Calu3 (cell line): ENCODE measurements around the gene ADRB1. TPM values are rescaled to one million over a fixed set of nuclear protein-coding genes. Genes with fewer than 3 reads are reported as not detected.

ENCODE experiments used
- BruUV-seq: library from RNA; stranded (reverse); fragments of 400-500 nt; replicated peaks from 2 replicates; lab custom pipeline; 2021; lab: Mats Ljungman, UMichigan
- CTCF ChIA-PET: fragments of 300-600 bp; sonication (Branson Sonifier 250); formaldehyde crosslinking; loops from one replicate; lab custom pipeline; 2022; ENCODE audit warnings: antibody characterized with exemption; lab: Charles Lee
- DNase-seq: peaks from one replicate; pipeline ENCODE4 v3.0.0; 2022
- H3K27ac Mint-ChIP-seq: one replicate; pipeline ENCODE4 v1.8.0; 2022; ENCODE audit warnings: mixed read lengths; ENCODE audit not compliant: unreplicated experiment
- H3K27me3 Mint-ChIP-seq: one replicate; pipeline ENCODE4 v1.8.0; 2022; ENCODE audit warnings: mixed read lengths; ENCODE audit not compliant: unreplicated experiment
- H3K36me3 Mint-ChIP-seq: one replicate; pipeline ENCODE4 v1.8.0; 2022; ENCODE audit warnings: mild to moderate bottlenecking, moderate library complexity, mixed read lengths; ENCODE audit not compliant: insufficient read depth, unreplicated experiment
- H3K4me1 Mint-ChIP-seq: one replicate; pipeline ENCODE4 v1.8.0; 2022; ENCODE audit warnings: mild to moderate bottlenecking, low read depth, mixed read lengths; ENCODE audit not compliant: unreplicated experiment
- H3K4me3 Mint-ChIP-seq: one replicate; pipeline ENCODE4 v1.8.0; 2022; ENCODE audit warnings: mild to moderate bottlenecking, low read depth, moderate library complexity, mixed read lengths; ENCODE audit not compliant: unreplicated experiment
- H3K9me3 Mint-ChIP-seq: one replicate; pipeline ENCODE4 v1.8.0; 2022; ENCODE audit warnings: low read depth, mixed read lengths; ENCODE audit not compliant: unreplicated experiment
- intact Hi-C: fragments of 100-400 bp; cut with micrococcal nuclease; formaldehyde crosslinking; loops from one replicate; pipeline ENCODE4 v1.10.0; 2022; ENCODE audit not compliant: unreplicated experiment
- total RNA-seq: library from RNA; stranded (reverse); gene quantifications from 2 replicates; pipeline ENCODE4 v1.2.3, GENCODE V29; 2022
- TF ChIP-seq, protein P1 (sequence below): fragments of 200-600 bp; IDR thresholded peaks from one replicate; pipeline ENCODE4 v1.8.0; 2022; ENCODE audit warnings: antibody characterized with exemption; ENCODE audit not compliant: unreplicated experiment

Gene ADRB1
- total RNA-seq, 1 experiment from 2014 or later, result 0.47 TPM

- no peak for DNase-seq
- intact Hi-C loops, result no loop called here
- H3K36me3 Mint-ChIP-seq, result no peaks in the 10 kb centered on the region
- peaks cover 23% of the 10 kb centered on the region for H3K4me1 Mint-ChIP-seq
- CTCF ChIA-PET, result interaction anchor here (0.7 kb wide), 1 partner anchor 10 kb away, joined by 4 read pairs; no protein-coding TSS in a partner anchor
- no TSS peak for BruUV-seq
- TF ChIP-seq, protein P1, sequence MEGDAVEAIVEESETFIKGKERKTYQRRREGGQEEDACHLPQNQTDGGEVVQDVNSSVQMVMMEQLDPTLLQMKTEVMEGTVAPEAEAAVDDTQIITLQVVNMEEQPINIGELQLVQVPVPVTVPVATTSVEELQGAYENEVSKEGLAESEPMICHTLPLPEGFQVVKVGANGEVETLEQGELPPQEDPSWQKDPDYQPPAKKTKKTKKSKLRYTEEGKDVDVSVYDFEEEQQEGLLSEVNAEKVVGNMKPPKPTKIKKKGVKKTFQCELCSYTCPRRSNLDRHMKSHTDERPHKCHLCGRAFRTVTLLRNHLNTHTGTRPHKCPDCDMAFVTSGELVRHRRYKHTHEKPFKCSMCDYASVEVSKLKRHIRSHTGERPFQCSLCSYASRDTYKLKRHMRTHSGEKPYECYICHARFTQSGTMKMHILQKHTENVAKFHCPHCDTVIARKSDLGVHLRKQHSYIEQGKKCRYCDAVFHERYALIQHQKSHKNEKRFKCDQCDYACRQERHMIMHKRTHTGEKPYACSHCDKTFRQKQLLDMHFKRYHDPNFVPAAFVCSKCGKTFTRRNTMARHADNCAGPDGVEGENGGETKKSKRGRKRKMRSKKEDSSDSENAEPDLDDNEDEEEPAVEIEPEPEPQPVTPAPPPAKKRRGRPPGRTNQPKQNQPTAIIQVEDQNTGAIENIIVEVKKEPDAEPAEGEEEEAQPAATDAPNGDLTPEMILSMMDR, result no peak
- no peak overlapping the region for H3K27ac Mint-ChIP-seq
- H3K27me3 Mint-ChIP-seq, result no peaks in the 10 kb centered on the region
- no peak overlapping the region for H3K4me3 Mint-ChIP-seq
- H3K9me3 Mint-ChIP-seq, result no peaks in the 10 kb centered on the region
Observed at GRCh38 chr10:114031073-114031972, 12.3 kb upstream of the ADRB1 start.

GRCh38 chr10:114033566-114033965, 10.1 kb upstream of the ADRB1 start:
- Mint-ChIP-seq H3K9me3 (no peaks in the 10 kb centered on the region), H3K4me3 (no peak overlapping the region), H3K36me3 (no peaks in the 10 kb centered on the region), H3K27me3 (no peaks in the 10 kb centered on the region), H3K4me1 (peaks cover 9% of the 10 kb centered on the region), H3K27ac (no peak overlapping the region)
- TF ChIP-seq, protein P1, result no peak
- CTCF ChIA-PET, result no interaction called here
- no peak for DNase-seq
- intact Hi-C loops, result no loop called here
- no TSS peak for BruUV-seq

- Mint-ChIP-seq H3K36me3 (no peaks in the 10 kb centered on the region), H3K4me1 (peaks cover 9% of the 10 kb centered on the region), H3K27ac (no peak overlapping the region), H3K4me3 (no peak overlapping the region), H3K27me3 (no peaks in the 10 kb centered on the region), H3K9me3 (no peaks in the 10 kb centered on the region)
- TF ChIP-seq, protein P1, result no peak
- DNase-seq, result no peak
- CTCF ChIA-PET, result no interaction called here
- intact Hi-C loops, result no loop called here
- no TSS peak for BruUV-seq
Observed at GRCh38 chr10:114034923-114035645, 8.6 kb upstream of the ADRB1 start.

DNA sequence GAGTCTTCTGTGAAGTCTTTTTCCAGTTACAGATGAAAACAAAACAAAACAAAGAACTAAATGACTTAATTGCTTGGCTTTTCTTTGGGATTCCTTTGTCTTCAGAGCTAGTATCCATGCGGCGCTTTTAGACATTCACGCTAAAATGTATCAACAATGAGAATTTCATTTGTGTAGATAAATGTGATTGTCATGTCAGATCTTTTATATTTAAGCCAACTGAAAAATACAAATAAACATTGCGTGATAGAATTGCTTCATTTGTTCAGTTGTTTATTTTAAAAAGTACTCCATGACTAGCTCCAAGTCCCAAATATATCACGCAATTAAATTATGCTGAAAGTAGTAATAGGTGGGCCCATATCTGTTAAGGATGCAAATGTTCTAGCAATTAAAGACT, 7.9 kb upstream of the ADRB1 start:
- H3K27me3 Mint-ChIP-seq, result no peaks in the 10 kb centered on the region
- TF ChIP-seq, protein P1, result no peak
- no peaks in the 10 kb centered on the region for H3K36me3 Mint-ChIP-seq
- no peak for DNase-seq
- H3K4me1 Mint-ChIP-seq, result peaks cover 9% of the 10 kb centered on the region
- no peak overlapping the region for H3K4me3 Mint-ChIP-seq
- intact Hi-C loops, result no loop called here
- BruUV-seq, result no TSS peak
- H3K9me3 Mint-ChIP-seq, result no peaks in the 10 kb centered on the region
- H3K27ac Mint-ChIP-seq, result no peak overlapping the region
- CTCF ChIA-PET, result no interaction called here
